ENCODE measurements around the gene TMA7B. TPM values are rescaled to one million over a fixed set of nuclear protein-coding genes. Genes with fewer than 3 reads are reported as not detected.

TMA7B gene
- total RNA-seq, 1 donor from 2014 or later: not detected

GRCh38 chr22:39915295-39915726 is 44.9 kb upstream of the TMA7B start:
- peaks cover 4% of the 10 kb centered on the region for H3K4me1 ChIP-seq
- no peaks in the 10 kb centered on the region for H3K36me3 ChIP-seq
- H3K4me3 ChIP-seq: no peak overlapping the region
- H3K27me3 ChIP-seq (ENCODE audit: low read depth): peaks cover 90% of the 10 kb centered on the region
- DNase-seq: no peak
- no peak overlapping the region for H3K27ac ChIP-seq (replicated peaks)
- intact Hi-C loops (cut with micrococcal nuclease): no loop called here
- H3K9me3 ChIP-seq (replicated peaks): no peaks in the 10 kb centered on the region
- TF ChIP-seq, protein P1, sequence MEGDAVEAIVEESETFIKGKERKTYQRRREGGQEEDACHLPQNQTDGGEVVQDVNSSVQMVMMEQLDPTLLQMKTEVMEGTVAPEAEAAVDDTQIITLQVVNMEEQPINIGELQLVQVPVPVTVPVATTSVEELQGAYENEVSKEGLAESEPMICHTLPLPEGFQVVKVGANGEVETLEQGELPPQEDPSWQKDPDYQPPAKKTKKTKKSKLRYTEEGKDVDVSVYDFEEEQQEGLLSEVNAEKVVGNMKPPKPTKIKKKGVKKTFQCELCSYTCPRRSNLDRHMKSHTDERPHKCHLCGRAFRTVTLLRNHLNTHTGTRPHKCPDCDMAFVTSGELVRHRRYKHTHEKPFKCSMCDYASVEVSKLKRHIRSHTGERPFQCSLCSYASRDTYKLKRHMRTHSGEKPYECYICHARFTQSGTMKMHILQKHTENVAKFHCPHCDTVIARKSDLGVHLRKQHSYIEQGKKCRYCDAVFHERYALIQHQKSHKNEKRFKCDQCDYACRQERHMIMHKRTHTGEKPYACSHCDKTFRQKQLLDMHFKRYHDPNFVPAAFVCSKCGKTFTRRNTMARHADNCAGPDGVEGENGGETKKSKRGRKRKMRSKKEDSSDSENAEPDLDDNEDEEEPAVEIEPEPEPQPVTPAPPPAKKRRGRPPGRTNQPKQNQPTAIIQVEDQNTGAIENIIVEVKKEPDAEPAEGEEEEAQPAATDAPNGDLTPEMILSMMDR (IDR thresholded peaks at IDR 0.05; ENCODE audit: borderline replicate concordance): no peak

- intact Hi-C loops (cut with micrococcal nuclease): no loop called here
- H3K9me3 ChIP-seq (replicated peaks): no peaks in the 10 kb centered on the region
- peaks cover 82% of the 10 kb centered on the region for H3K27me3 ChIP-seq (ENCODE audit: low read depth)
- H3K27ac ChIP-seq (replicated peaks): no peak overlapping the region
- TF ChIP-seq, protein P1 (IDR thresholded peaks at IDR 0.05; ENCODE audit: borderline replicate concordance): no peak
- DNase-seq: no peak
- no peaks in the 10 kb centered on the region for H3K36me3 ChIP-seq
- no peak overlapping the region for H3K4me3 ChIP-seq
- H3K4me1 ChIP-seq: peaks cover 4% of the 10 kb centered on the region
These were observed 43.7 kb upstream of the TMA7B start for GRCh38 chr22:39916496-39916895.

DNA sequence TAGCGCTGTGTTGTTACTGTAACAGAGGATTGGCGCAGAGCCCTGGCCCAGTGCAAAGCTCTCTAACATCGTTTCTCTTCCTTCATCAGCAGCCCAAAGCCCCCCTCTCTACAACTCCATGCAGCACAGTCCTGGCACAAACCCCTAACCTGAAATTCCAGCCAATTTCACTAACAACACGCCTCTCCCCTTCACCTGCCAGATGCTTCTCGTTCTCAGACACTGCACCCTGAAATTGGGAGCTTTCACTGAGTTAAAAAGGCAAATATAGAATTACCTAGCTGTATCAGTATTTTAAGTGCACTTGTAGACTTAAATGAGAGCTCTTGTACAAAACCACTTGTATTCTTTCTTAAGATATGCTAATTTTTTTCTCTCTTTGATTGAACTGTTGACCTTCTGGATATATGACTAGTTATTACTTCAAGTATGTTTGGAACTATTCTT is 43.0 kb upstream of the TMA7B start:
- Histone ChIP-seq H3K36me3 (no peaks in the 10 kb centered on the region), H3K4me3 (no peak overlapping the region), H3K4me1 (peaks cover 4% of the 10 kb centered on the region), H3K27ac (replicated peaks) (no peak overlapping the region), H3K9me3 (replicated peaks) (no peaks in the 10 kb centered on the region), H3K27me3 (ENCODE audit: low read depth) (peaks cover 78% of the 10 kb centered on the region)
- DNase-seq: no peak
- intact Hi-C loops (cut with micrococcal nuclease): no loop called here
- TF ChIP-seq, protein P1 (IDR thresholded peaks at IDR 0.05; ENCODE audit: borderline replicate concordance): no peak

- no peak for DNase-seq
- H3K4me3 ChIP-seq: no peak overlapping the region
These were observed 42.3 kb upstream of the TMA7B start for GRCh38 chr22:39917776-39918495.

DNA sequence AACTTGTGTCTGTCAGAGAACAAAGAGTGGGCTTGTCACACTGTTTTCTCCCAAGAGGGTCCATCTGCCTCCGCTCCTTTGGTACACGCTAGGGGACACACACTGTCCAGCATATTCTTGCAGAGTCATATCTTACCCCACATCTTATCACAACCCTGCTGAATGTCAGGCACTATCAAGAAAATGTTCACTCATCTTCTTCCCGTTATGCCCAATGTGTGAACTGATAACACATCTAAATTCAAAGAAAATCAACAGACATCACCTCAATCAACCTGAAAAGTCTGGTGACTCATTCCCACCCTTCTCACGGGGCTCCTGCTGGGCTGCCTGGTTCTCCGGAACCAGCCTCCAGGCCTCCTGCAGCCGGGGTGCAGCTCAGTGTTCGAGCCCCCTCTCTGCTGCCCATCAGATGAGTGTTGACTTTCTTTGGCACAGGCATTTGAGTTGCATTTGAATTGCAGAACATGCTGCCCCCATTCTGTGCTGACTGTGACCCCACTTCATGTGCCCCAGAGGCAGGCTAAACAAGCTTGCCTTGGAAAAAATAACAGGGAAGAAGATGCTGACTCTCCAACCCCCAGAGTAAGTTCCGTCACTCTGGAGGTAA is 40.0 kb upstream of the TMA7B start:
- Histone ChIP-seq H3K36me3 (no peaks in the 10 kb centered on the region), H3K4me3 (no peak overlapping the region), H3K27ac (replicated peaks) (no peak overlapping the region), H3K27me3 (ENCODE audit: low read depth) (peaks cover 78% of the 10 kb centered on the region), H3K4me1 (peaks cover 4% of the 10 kb centered on the region), H3K9me3 (replicated peaks) (no peaks in the 10 kb centered on the region)
- DNase-seq: no peak
- TF ChIP-seq, protein P1 (IDR thresholded peaks at IDR 0.05; ENCODE audit: borderline replicate concordance): no peak
- intact Hi-C loops (cut with micrococcal nuclease): no loop called here

More at GRCh38 chr22:39917776-39918495, 42.3 kb upstream of the TMA7B start:
- Histone ChIP-seq H3K36me3 (no peaks in the 10 kb centered on the region), H3K27me3 (ENCODE audit: low read depth) (peaks cover 78% of the 10 kb centered on the region), H3K9me3 (replicated peaks) (no peaks in the 10 kb centered on the region), H3K27ac (replicated peaks) (no peak overlapping the region), H3K4me1 (peaks cover 4% of the 10 kb centered on the region)
- TF ChIP-seq, protein P1 (IDR thresholded peaks at IDR 0.05; ENCODE audit: borderline replicate concordance): no peak
- intact Hi-C loops (cut with micrococcal nuclease): no loop called here
